Stomach (tissue), 4 donors: Measurements from ENCODE around the gene DERA.

ENCODE experiments used
- EP300 ChIP-seq: sonication (generic); formaldehyde crosslinking; IDR thresholded peaks from one replicate; pipeline ENCODE4 v1.6.1; 2017; ENCODE audit warnings: antibody characterized with exemption
- POLR2A ChIP-seq, 4 donors: fragments of 450-650 bp; IDR thresholded peaks; one replicate each; pipeline ENCODE4 v1.6.1; 2016; ENCODE audit warnings: antibody characterized with exemption in 4 of 4, control low read depth in 2 of 4, mild to moderate bottlenecking in 1 of 4, moderate library complexity in 1 of 4
- POLR2AphosphoS5 ChIP-seq, 3 donors: sonication (generic); formaldehyde crosslinking; IDR thresholded peaks; one replicate each; pipeline ENCODE4 v1.6.1; 2016; ENCODE audit warnings: antibody characterized with exemption in 3 of 3
- TF ChIP-seq, protein P1 (sequence below), 7 experiments: fragments of 450-650 bp in 4 of 7; fragments of 200-600 bp in 3 of 7; sonication (generic) in 3 of 7; IDR thresholded peaks; one replicate each; pipeline ENCODE4 v1.5.1; 2016 to 2019; ENCODE audit warnings: antibody characterized with exemption in 7 of 7, control low read depth in 2 of 7, mild to moderate bottlenecking in 1 of 7

DNA sequence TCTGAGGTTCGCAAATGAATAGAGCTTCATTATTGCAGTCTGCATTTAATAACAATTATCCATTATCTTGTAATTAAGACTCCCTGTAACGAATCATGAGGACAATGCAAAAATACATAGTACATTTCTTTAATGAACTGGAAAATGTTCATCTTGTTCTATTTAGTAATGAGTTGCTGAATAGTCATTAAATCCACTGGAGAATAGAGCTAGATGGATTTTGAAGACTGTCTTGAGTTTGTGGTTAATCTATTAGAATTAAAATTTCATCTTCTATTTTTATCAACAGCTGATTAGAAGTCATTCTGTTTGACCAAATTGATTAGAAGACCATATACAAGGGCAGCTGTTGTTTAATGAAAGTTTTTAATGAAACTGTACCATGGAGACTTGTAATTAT, 107.2 kb downstream of the DERA start:
- TF ChIP-seq, protein P1, sequence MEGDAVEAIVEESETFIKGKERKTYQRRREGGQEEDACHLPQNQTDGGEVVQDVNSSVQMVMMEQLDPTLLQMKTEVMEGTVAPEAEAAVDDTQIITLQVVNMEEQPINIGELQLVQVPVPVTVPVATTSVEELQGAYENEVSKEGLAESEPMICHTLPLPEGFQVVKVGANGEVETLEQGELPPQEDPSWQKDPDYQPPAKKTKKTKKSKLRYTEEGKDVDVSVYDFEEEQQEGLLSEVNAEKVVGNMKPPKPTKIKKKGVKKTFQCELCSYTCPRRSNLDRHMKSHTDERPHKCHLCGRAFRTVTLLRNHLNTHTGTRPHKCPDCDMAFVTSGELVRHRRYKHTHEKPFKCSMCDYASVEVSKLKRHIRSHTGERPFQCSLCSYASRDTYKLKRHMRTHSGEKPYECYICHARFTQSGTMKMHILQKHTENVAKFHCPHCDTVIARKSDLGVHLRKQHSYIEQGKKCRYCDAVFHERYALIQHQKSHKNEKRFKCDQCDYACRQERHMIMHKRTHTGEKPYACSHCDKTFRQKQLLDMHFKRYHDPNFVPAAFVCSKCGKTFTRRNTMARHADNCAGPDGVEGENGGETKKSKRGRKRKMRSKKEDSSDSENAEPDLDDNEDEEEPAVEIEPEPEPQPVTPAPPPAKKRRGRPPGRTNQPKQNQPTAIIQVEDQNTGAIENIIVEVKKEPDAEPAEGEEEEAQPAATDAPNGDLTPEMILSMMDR (IDR thresholded peaks at IDR 0.05), result no peak
- TF ChIP-seq EP300 (no peak), POLR2AphosphoS5 (IDR thresholded peaks at IDR 0.05) (no peak), POLR2A (IDR thresholded peaks at IDR 0.05) (no peak)
